ENCODE results near the gene BHMT2.

GRCh38 chr5:79135790-79136553 is 66.4 kb downstream of the BHMT2 start:
- TF ChIP-seq CTCF (IDR thresholded peaks at IDR 0.05) (no peak), EZH2 (IDR thresholded peaks at IDR 0.05) (no peak), EZH2phosphoT487 (IDR thresholded peaks at IDR 0.05) (no peak)
